Measurements from ENCODE around the gene PTPN11. TPM values are rescaled to one million over a fixed set of nuclear protein-coding genes. Genes with fewer than 3 reads are reported as not detected.
"Not testable (repeated sequence)": the region's sequence is repeated elsewhere in the genome, so short reads cannot be mapped to it uniquely, and the experiment has no call there.

PTPN11 gene
- total and polyA plus RNA-seq, 2 donors (not counting 1 experiment from before 2014, with no cell fraction given), result 126 to 129 TPM

- H3K79me2 ChIP-seq (ENCODE audit: control insufficient read depth, insufficient read depth, low read length), result peaks cover 56% of the 10 kb centered on the region
Measured at GRCh38 chr12:112431965-112432364, 13.2 kb downstream of the PTPN11 start.

GRCh38 chr12:112433551-112433950 is 14.8 kb downstream of the PTPN11 start:
- Histone ChIP-seq H3K27ac (ENCODE audit: insufficient read depth, low read length) (no peak overlapping the region), H3K27me3 (ENCODE audit: control insufficient read depth, insufficient read depth, low read length) (no peaks in the 10 kb centered on the region), H3K9ac (ENCODE audit: insufficient read depth, low read length) (no peak overlapping the region), H4K20me1 (ENCODE audit: control insufficient read depth, extremely low read depth, insufficient read depth, low read length) (peaks cover 2% of the 10 kb centered on the region), H3K4me3 (replicated peaks in 1 of 4; ENCODE audit: control extremely low read depth in 1 of 4, insufficient read depth in 1 of 4, low read depth in 3 of 4, low read length in 4 of 4) (no peak overlapping the region), H2AFZ (ENCODE audit: low read length) (no peak overlapping the region), H3K79me2 (ENCODE audit: control insufficient read depth, insufficient read depth, low read length) (peaks cover 57% of the 10 kb centered on the region), H3K4me1 (ENCODE audit: control insufficient read depth, extremely low read depth, insufficient read depth, low read length) (no peaks in the 10 kb centered on the region), H3K4me2 (ENCODE audit: extremely low read depth, insufficient read depth, low read length) (no peak overlapping the region), H3K36me3 (ENCODE audit: control insufficient read depth, insufficient read depth, low read length) (no peaks in the 10 kb centered on the region), H3K9me3 (ENCODE audit: control insufficient read depth, insufficient read depth, low read depth, low read length) (no peaks in the 10 kb centered on the region)
- TF ChIP-seq EZH2 (IDR thresholded peaks at IDR 0.05; ENCODE audit: low read length, missing control alignments) (no peak), CTCF (conservative IDR thresholded peaks at IDR 0.05 in 1 of 2, IDR thresholded peaks at IDR 0.05 in 1 of 2; ENCODE audit: low read depth in 1 of 2, low read length in 2 of 2) (no peak)
- no peak for DNase-seq (ENCODE audit: low read depth in 2 of 2)

More at GRCh38 chr12:112431965-112432364, 13.2 kb downstream of the PTPN11 start:
- no peak overlapping the region for H3K27ac ChIP-seq (ENCODE audit: insufficient read depth, low read length)
- H3K4me2 ChIP-seq (ENCODE audit: extremely low read depth, insufficient read depth, low read length), result no peak overlapping the region
- no peak overlapping the region for H3K4me3 ChIP-seq (replicated peaks in 1 of 4; ENCODE audit: control extremely low read depth in 1 of 4, insufficient read depth in 1 of 4, low read depth in 3 of 4, low read length in 4 of 4)
- no peaks in the 10 kb centered on the region for H3K4me1 ChIP-seq (ENCODE audit: control insufficient read depth, extremely low read depth, insufficient read depth, low read length)
- no peaks in the 10 kb centered on the region for H3K9me3 ChIP-seq (ENCODE audit: control insufficient read depth, insufficient read depth, low read depth, low read length)
- H3K27me3 ChIP-seq (ENCODE audit: control insufficient read depth, insufficient read depth, low read length), result no peaks in the 10 kb centered on the region
- TF ChIP-seq CTCF (conservative IDR thresholded peaks at IDR 0.05 in 1 of 2, IDR thresholded peaks at IDR 0.05 in 1 of 2; ENCODE audit: low read depth in 1 of 2, low read length in 2 of 2), result no peak
- TF ChIP-seq EZH2 (IDR thresholded peaks at IDR 0.05; ENCODE audit: low read length, missing control alignments), result no peak
- no peak overlapping the region for H3K9ac ChIP-seq (ENCODE audit: insufficient read depth, low read length)
- no peaks in the 10 kb centered on the region for H4K20me1 ChIP-seq (ENCODE audit: control insufficient read depth, extremely low read depth, insufficient read depth, low read length)
- no peak overlapping the region for H2AFZ ChIP-seq (ENCODE audit: low read length)
- no peak for DNase-seq (ENCODE audit: low read depth in 2 of 2)
- no peaks in the 10 kb centered on the region for H3K36me3 ChIP-seq (ENCODE audit: control insufficient read depth, insufficient read depth, low read length)

- not testable (repeated sequence) for H4K20me1 ChIP-seq (ENCODE audit: control insufficient read depth, extremely low read depth, insufficient read depth, low read length); H3K9ac ChIP-seq (ENCODE audit: insufficient read depth, low read length); H2AFZ ChIP-seq (ENCODE audit: low read length); H3K27me3 ChIP-seq (ENCODE audit: control insufficient read depth, insufficient read depth, low read length); DNase-seq (ENCODE audit: low read depth in 2 of 2); H3K27ac ChIP-seq (ENCODE audit: insufficient read depth, low read length); H3K4me2 ChIP-seq (ENCODE audit: extremely low read depth, insufficient read depth, low read length); H3K4me3 ChIP-seq (replicated peaks in 1 of 4; ENCODE audit: control extremely low read depth in 1 of 4, insufficient read depth in 1 of 4, low read depth in 3 of 4, low read length in 4 of 4); H3K36me3 ChIP-seq (ENCODE audit: control insufficient read depth, insufficient read depth, low read length); H3K4me1 ChIP-seq (ENCODE audit: control insufficient read depth, extremely low read depth, insufficient read depth, low read length); H3K9me3 ChIP-seq (ENCODE audit: control insufficient read depth, insufficient read depth, low read depth, low read length)
- peaks cover 34% of the 10 kb centered on the region for H3K79me2 ChIP-seq (ENCODE audit: control insufficient read depth, insufficient read depth, low read length)
Measured at GRCh38 chr12:112438645-112439044, 19.9 kb downstream of the PTPN11 start.

Data from fibroblast of lung (primary cell).